Activated CD4-positive, alpha-beta T cell treated with anti-CD3 and anti-CD28 coated beads, Interleukin-2, amount 50 U/mL, for 16 hours (primary cell): ENCODE data around the gene NOXRED1.
"Not testable (repeated sequence)": the region's sequence is repeated elsewhere in the genome, so short reads cannot be mapped to it uniquely, and the experiment has no call there.

Experiments used
- DNase-seq: peaks from one replicate; pipeline ENCODE4 v3.0.0-alpha.2; 2020

Gene NOXRED1

GRCh38 chr14:77423423-77423822 lies at the start of gene NOXRED1:
TSS of gene NOXRED1 (minus strand) at chr14:77423523. CDS start at chr14:77422889, 634 bp downstream.
- DNase-seq: no peak

GRCh38 chr14:77470224-77470870 lies 47.0 kb upstream of the NOXRED1 start:
- no peak for DNase-seq

GRCh38 chr14:77469539-77469938 lies 46.2 kb upstream of the NOXRED1 start:
- no peak for DNase-seq

GRCh38 chr14:77469067-77469505 lies 45.8 kb upstream of the NOXRED1 start:
- no peak for DNase-seq

GRCh38 chr14:77467801-77468200 lies 44.5 kb upstream of the NOXRED1 start:
- no peak for DNase-seq

GRCh38 chr14:77459072-77459723 lies 35.9 kb upstream of the NOXRED1 start:
- DNase-seq: peak; percentile 74

- peak; percentile 51 for DNase-seq
Observed at GRCh38 chr14:77458249-77458950, 35.1 kb upstream of the NOXRED1 start.

GRCh38 chr14:77457522-77458248 lies 34.4 kb upstream of the NOXRED1 start, which contains the start of the genes AHSA1 and VIPAS39:
TSS of gene AHSA1 (plus strand) at chr14:77458093. CDS start at chr14:77458190, 97 bp downstream.
TSS of gene VIPAS39 (minus strand) at chr14:77457601. CDS start at chr14:77454102, 3,499 bp downstream.
- DNase-seq: peak; percentile 98

- DNase-seq: no peak
Observed at GRCh38 chr14:77457115-77457521, 33.8 kb upstream of the NOXRED1 start.

- DNase-seq: no peak
Observed at GRCh38 chr14:77455966-77456640, 32.8 kb upstream of the NOXRED1 start.

GRCh38 chr14:77442196-77442595 lies 18.9 kb upstream of the NOXRED1 start:
- DNase-seq: no peak

- DNase-seq: no peak
Observed at GRCh38 chr14:77439861-77440260, 16.5 kb upstream of the NOXRED1 start.

GRCh38 chr14:77438596-77438995 lies 15.3 kb upstream of the NOXRED1 start:
- DNase-seq: no peak

- DNase-seq: no peak
Observed at GRCh38 chr14:77436042-77436441, 12.7 kb upstream of the NOXRED1 start.

GRCh38 chr14:77426396-77426795 lies 3.1 kb upstream of the NOXRED1 start:
- DNase-seq: no peak

- no peak for DNase-seq
Observed at GRCh38 chr14:77424862-77425261, 1.5 kb upstream of the NOXRED1 start.

- no peak for DNase-seq
Observed at GRCh38 chr14:77421201-77421600, 2.1 kb downstream of the NOXRED1 start.

- no peak for DNase-seq
Observed at GRCh38 chr14:77416836-77417235, 6.5 kb downstream of the NOXRED1 start.

GRCh38 chr14:77416098-77416497 lies 7.2 kb downstream of the NOXRED1 start:
- DNase-seq: not testable (repeated sequence)

GRCh38 chr14:77415403-77416030 lies 7.8 kb downstream of the NOXRED1 start:
- DNase-seq: not testable (repeated sequence)

GRCh38 chr14:77409131-77409533 lies 14.2 kb downstream of the NOXRED1 start:
- peak; percentile 5 for DNase-seq

GRCh38 chr14:77407158-77407557 lies 16.2 kb downstream of the NOXRED1 start:
- no peak for DNase-seq
